ENCODE data around the gene SDE2. TPM values are rescaled to one million over a fixed set of nuclear protein-coding genes. Genes with fewer than 3 reads are reported as not detected.

The SDE2 gene
- total RNA-seq (10 to 100 TPM in 2 of 5 donors, 1 to 10 TPM in 3; 4.0 to 40.2 (median 9.0) TPM), polyA plus RNA-seq (1 to 10 TPM; 4.9 to 7.6 (median 7.6) TPM)
- long read RNA-seq, donor 1, result 0 reads
- long read RNA-seq, donor 2, partial matches to known transcripts, result 781 of 794 reads
- long read RNA-seq, donor 2, other reads (novel, unspliced or antisense), result 10 of 794 reads
- long read RNA-seq, donor 3, partial matches to known transcripts, result 0 of 2 reads
- long read RNA-seq, donor 3, other reads (novel, unspliced or antisense), result 0 of 2 reads
- long read RNA-seq, donor 4, result 0 reads
- long read RNA-seq, donor 5, partial matches to known transcripts, result 0 of 1 reads
- long read RNA-seq, donor 5, other reads (novel, unspliced or antisense), result 0 of 1 reads
- long read RNA-seq, donor 6, result 0 reads
- long read RNA-seq, donor 7, partial matches to known transcripts, result 0 of 1 reads
- long read RNA-seq, donor 7, other reads (novel, unspliced or antisense), result 0 of 1 reads
- long read RNA-seq, donor 8, partial matches to known transcripts, result 0 of 1 reads
- long read RNA-seq, donor 8, other reads (novel, unspliced or antisense), result 0 of 1 reads
- long read RNA-seq, donor 9, partial matches to known transcripts, result 1,651 of 1,735 reads
- long read RNA-seq, donor 9, other reads (novel, unspliced or antisense), result 84 of 1,735 reads
- long read RNA-seq, donor 10, partial matches to known transcripts, result 0 of 1 reads
- long read RNA-seq, donor 10, other reads (novel, unspliced or antisense), result 0 of 1 reads

DNA sequence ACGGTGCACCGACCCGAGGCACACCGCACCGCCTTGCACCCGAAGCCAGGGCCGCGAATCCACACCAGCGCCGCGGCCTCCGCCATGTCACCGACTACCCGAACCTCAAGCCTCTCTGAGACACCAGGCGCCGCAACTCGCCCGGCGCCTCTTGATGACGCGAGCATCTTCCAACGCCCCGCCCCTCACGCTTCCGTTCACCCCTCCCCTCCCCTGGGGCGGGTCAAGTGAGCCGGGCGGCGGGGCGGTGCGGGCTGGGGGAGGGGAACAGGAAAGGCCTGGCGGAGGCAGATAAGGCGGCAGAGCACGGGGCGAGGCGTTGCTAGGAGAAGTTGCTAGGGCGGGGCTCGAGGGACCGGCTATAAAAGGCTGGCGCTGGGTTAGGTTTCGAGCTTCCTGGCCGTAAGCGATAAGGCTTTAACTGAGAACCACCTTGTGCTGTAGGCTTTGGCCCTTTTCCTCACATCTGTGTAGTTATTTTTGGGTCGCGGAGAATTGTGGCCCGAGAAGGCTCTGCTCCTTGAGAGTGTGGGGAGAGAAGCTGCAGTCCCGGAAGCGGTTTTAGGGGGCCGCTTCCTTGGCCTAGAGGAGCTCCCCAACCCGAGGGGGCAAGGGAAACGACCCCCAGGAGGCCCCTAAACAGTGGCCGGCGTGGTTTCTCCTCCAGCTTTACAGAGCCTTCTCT lies at the start of gene SDE2:
Gene SDE2, minus strand, starts transcription at position 117 of the 685 bp plus-strand sequence. Its CDS starts 31 bp downstream, at position 86.
- peak within 1 kb of the TSS; percentile 62 to 87 (median 76) for H3K4me3 ChIP-seq
- peaks cover 35 to 79% (median 48%) of the 10 kb centered on the region in 4 donors for H3K4me1 ChIP-seq
- WGBS, 5 donors, result 0 to 1% (median 1%) methylated on average over 23 to 53 of the region's 53 CpGs
- intact Hi-C loops (cut with DNase I; ENCODE audit: low total_unique reads), result no loop called here
- H3K9me3 ChIP-seq, result no peaks in the 10 kb centered on the region
- peaks cover 0 to 13% (median 10%) of the 10 kb centered on the region in 4 donors for H3K36me3 ChIP-seq
- peak; percentile 100 for DNase-seq
- TF ChIP-seq, protein P1, sequence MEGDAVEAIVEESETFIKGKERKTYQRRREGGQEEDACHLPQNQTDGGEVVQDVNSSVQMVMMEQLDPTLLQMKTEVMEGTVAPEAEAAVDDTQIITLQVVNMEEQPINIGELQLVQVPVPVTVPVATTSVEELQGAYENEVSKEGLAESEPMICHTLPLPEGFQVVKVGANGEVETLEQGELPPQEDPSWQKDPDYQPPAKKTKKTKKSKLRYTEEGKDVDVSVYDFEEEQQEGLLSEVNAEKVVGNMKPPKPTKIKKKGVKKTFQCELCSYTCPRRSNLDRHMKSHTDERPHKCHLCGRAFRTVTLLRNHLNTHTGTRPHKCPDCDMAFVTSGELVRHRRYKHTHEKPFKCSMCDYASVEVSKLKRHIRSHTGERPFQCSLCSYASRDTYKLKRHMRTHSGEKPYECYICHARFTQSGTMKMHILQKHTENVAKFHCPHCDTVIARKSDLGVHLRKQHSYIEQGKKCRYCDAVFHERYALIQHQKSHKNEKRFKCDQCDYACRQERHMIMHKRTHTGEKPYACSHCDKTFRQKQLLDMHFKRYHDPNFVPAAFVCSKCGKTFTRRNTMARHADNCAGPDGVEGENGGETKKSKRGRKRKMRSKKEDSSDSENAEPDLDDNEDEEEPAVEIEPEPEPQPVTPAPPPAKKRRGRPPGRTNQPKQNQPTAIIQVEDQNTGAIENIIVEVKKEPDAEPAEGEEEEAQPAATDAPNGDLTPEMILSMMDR (IDR thresholded peaks at IDR 0.05), result peak in 1 of 7 experiments; percentile 0
- TF ChIP-seq EP300 (IDR thresholded peaks at IDR 0.05), result no peak
- peak in 1 of 4 donors; percentile 95 for TF ChIP-seq POLR2A (IDR thresholded peaks at IDR 0.05)
- TF ChIP-seq POLR2AphosphoS5 (IDR thresholded peaks at IDR 0.05), result peak; percentile 83 to 100 (median 99)
- H3K27me3 ChIP-seq, result no peaks in the 10 kb centered on the region
- peak within 1 kb of the TSS; percentile 89 to 99 (median 97) for H3K27ac ChIP-seq

DNA sequence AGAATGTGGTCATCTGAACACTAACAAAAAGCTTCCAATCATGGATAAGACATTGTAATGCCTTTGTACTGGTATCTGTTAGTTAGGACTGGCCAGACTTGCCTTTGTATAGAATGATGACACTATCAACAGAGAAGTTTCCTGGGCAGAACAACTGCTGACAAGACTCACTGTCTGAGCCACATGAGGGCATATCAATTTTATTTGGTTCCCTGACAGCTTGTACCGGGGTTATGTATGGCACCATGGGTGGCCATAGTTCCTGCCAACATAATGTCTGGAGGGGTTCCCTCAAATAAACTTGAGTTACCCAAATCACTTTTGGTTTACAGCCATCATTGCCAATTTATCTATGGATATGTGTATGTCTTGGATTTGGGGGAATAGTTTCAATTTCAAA lies 49.7 kb upstream of the SDE2 start:
- intact Hi-C loops (cut with DNase I; ENCODE audit: low total_unique reads), result no loop called here
- Histone ChIP-seq H3K36me3 (no peaks in the 10 kb centered on the region), H3K9me3 (no peaks in the 10 kb centered on the region), H3K4me1 (peaks cover 0 to 11% (median 4%) of the 10 kb centered on the region in 4 donors), H3K4me3 (no peak overlapping the region), H3K27ac (no peak overlapping the region), H3K27me3 (no peaks in the 10 kb centered on the region)
- TF ChIP-seq POLR2A (IDR thresholded peaks at IDR 0.05) (no peak), EP300 (IDR thresholded peaks at IDR 0.05) (no peak), POLR2AphosphoS5 (IDR thresholded peaks at IDR 0.05) (no peak)
- TF ChIP-seq, protein P1 (IDR thresholded peaks at IDR 0.05), result no peak
- no peak for DNase-seq
- 90 to 94% (median 92%) methylated on average over 1 of the region's 1 CpG for WGBS, 5 donors

DNA sequence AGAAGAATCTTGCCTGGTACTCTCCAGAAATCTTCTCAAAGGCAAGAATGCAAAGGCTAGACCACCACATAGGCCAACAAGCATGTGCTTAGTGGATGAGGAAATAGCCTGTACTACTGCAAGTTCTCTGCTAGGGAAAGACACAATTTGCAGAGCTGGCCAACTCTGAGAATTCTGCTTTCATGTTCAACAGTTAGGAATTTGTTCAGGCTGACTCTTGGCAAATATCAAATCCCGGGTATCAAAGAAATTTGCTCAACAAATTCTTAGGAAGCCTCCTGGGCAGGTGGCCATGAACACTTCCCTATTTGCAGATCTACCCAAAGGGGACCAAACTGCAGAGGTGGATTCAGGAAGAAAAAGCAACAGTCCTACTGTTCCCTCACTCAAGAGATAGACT lies 48.4 kb upstream of the SDE2 start:
- no peak for DNase-seq
- 13 to 25% (median 18%) methylated on average over 1 of the region's 1 CpG for WGBS, 5 donors
- Histone ChIP-seq H3K4me1 (peaks cover 0 to 11% (median 4%) of the 10 kb centered on the region in 4 donors), H3K9me3 (no peaks in the 10 kb centered on the region), H3K27me3 (no peaks in the 10 kb centered on the region), H3K4me3 (no peak overlapping the region), H3K27ac (no peak overlapping the region), H3K36me3 (no peaks in the 10 kb centered on the region)
- intact Hi-C loops (cut with DNase I; ENCODE audit: low total_unique reads), result no loop called here
- no peak for TF ChIP-seq POLR2AphosphoS5 (IDR thresholded peaks at IDR 0.05)
- TF ChIP-seq, protein P1 (IDR thresholded peaks at IDR 0.05), result no peak
- no peak for TF ChIP-seq EP300 (IDR thresholded peaks at IDR 0.05)
- TF ChIP-seq POLR2A (IDR thresholded peaks at IDR 0.05), result no peak

DNA sequence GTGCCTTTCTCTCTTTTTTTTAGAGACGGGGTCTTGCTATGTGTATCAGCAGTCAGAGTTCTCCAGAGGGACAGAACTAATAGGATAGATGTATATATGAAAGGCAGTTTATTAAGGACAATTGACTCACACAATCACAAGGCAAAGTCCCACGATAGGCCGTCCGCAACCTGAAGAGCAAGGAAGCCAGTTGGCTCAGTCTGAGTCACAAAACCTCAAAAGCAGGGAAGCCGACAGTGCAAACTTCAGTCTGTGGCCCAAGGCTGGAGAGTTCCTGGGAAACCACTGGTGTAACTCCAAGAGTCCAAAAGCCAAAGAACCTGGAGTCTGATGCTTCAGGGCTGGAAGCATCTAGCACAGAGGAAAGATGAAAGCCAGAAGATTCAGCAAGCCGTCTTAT lies 47.1 kb upstream of the SDE2 start:
- Histone ChIP-seq H3K9me3 (no peaks in the 10 kb centered on the region), H3K27ac (no peak overlapping the region), H3K4me3 (no peak overlapping the region), H3K27me3 (no peaks in the 10 kb centered on the region), H3K4me1 (peaks cover 0 to 11% (median 4%) of the 10 kb centered on the region in 4 donors), H3K36me3 (no peaks in the 10 kb centered on the region)
- DNase-seq, result no peak
- intact Hi-C loops (cut with DNase I; ENCODE audit: low total_unique reads), result no loop called here
- TF ChIP-seq EP300 (IDR thresholded peaks at IDR 0.05) (no peak), POLR2AphosphoS5 (IDR thresholded peaks at IDR 0.05) (no peak), POLR2A (IDR thresholded peaks at IDR 0.05) (no peak)
- TF ChIP-seq, protein P1 (IDR thresholded peaks at IDR 0.05), result no peak
- WGBS, 5 donors, result 79 to 90% (median 88%) methylated on average over 6 of the region's 6 CpGs
